Glutamatergic neuron (in vitro differentiated cells): Measurements from ENCODE around the gene TNS1. TPM values are rescaled to one million over a fixed set of nuclear protein-coding genes. Genes with fewer than 3 reads are reported as not detected.
A peak's percentile ranks its signal among the peaks of the same experiment; 100 is the strongest.

Source experiments
- DNase-seq: peaks from one replicate; pipeline ENCODE4 v3.0.0; 2022
- H3K27ac Mint-ChIP-seq: one replicate; pipeline ENCODE4 v1.8.0; 2020; ENCODE audit warnings: mild to moderate bottlenecking, mixed read lengths, inconsistent platforms; ENCODE audit not compliant: unreplicated experiment
- H3K27me3 Mint-ChIP-seq: one replicate; pipeline ENCODE4 v1.8.0; 2020; ENCODE audit warnings: mild to moderate bottlenecking, moderate library complexity, mixed read lengths, inconsistent platforms; ENCODE audit not compliant: unreplicated experiment
- H3K36me3 Mint-ChIP-seq: one replicate; pipeline ENCODE4 v1.8.0; 2020; ENCODE audit warnings: mild to moderate bottlenecking, mixed read lengths, inconsistent platforms; ENCODE audit not compliant: unreplicated experiment
- H3K4me1 Mint-ChIP-seq: one replicate; pipeline ENCODE4 v1.8.0; 2020; ENCODE audit warnings: mild to moderate bottlenecking, low read depth, mixed read lengths, inconsistent platforms; ENCODE audit not compliant: unreplicated experiment
- H3K4me3 Mint-ChIP-seq: one replicate; pipeline ENCODE4 v1.8.0; 2020; ENCODE audit warnings: mild to moderate bottlenecking, mixed read lengths, inconsistent platforms; ENCODE audit not compliant: unreplicated experiment
- H3K9me3 Mint-ChIP-seq: one replicate; pipeline ENCODE4 v1.8.0; 2020; ENCODE audit warnings: mild to moderate bottlenecking, moderate library complexity, mixed read lengths, inconsistent platforms; ENCODE audit not compliant: unreplicated experiment
- total RNA-seq: library from RNA; stranded (reverse); fragmentation: NEBNext Ultra II Directional; extraction: Animal tissue kit (Norgen Biotek cat#: 25700); gene quantifications from one replicate; pipeline ENCODE4 v1.2.1, GENCODE V29; 2021; ENCODE audit not compliant: unreplicated experiment
- TF ChIP-seq, protein P1 (sequence below): fragments of 200-600 bp; sonication (generic); IDR thresholded peaks from one replicate; pipeline ENCODE4 v1.5.0; 2021; ENCODE audit not compliant: partially characterized antibody, unreplicated experiment

The TNS1 gene
- total RNA-seq, 1 donor from 2014 or later: 3.2 TPM

GRCh38 chr2:217852555-217853211 is 150.1 kb downstream of the TNS1 start:
- TF ChIP-seq, protein P1, sequence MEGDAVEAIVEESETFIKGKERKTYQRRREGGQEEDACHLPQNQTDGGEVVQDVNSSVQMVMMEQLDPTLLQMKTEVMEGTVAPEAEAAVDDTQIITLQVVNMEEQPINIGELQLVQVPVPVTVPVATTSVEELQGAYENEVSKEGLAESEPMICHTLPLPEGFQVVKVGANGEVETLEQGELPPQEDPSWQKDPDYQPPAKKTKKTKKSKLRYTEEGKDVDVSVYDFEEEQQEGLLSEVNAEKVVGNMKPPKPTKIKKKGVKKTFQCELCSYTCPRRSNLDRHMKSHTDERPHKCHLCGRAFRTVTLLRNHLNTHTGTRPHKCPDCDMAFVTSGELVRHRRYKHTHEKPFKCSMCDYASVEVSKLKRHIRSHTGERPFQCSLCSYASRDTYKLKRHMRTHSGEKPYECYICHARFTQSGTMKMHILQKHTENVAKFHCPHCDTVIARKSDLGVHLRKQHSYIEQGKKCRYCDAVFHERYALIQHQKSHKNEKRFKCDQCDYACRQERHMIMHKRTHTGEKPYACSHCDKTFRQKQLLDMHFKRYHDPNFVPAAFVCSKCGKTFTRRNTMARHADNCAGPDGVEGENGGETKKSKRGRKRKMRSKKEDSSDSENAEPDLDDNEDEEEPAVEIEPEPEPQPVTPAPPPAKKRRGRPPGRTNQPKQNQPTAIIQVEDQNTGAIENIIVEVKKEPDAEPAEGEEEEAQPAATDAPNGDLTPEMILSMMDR: no peak
- Mint-ChIP-seq H3K27me3 (peaks cover 4% of the 10 kb centered on the region), H3K4me3 (no peak overlapping the region), H3K9me3 (peaks cover 9% of the 10 kb centered on the region), H3K4me1 (peaks cover 11% of the 10 kb centered on the region), H3K36me3 (peaks cover 4% of the 10 kb centered on the region), H3K27ac (peak overlapping the region; percentile 15)
- no peak for DNase-seq

DNA sequence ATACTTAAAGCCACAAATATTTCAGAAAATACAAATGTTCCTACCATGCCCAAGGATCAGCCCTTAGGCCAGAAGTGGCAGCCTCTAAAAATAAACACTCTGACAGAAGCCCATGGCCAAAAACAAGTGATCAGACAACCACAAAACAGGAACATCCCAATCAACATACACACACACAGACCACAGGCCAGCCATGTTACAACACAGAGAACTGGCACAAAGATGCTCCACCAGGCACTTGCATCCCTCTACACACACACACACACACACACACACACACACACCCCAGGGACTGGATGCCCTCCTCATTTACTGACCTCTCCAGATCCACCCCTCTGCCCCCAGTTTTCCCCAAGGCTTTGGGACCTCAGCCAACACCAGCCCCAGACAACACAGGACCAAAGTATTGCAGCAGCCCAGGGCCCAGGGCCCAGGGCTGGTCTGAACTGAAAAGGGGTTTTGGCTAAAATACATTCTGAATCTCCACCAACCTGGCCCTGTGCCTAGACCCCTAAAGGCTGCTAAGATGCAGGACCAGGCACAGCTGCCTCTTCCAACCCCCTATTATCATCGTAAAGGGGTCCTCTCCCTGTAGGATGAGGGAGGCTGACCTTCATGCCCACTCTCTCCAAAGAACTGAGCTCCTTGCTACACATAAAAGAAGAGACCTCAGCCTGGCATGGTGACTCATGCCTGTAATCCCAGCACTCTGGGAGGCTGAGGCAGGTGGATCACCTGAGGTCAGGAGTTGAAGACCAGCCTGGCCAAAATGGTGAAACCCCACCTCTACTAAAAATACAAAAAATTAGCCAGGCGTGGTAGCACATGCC is 151.4 kb downstream of the TNS1 start:
- TF ChIP-seq, protein P1: no peak
- peaks cover 11% of the 10 kb centered on the region for H3K4me1 Mint-ChIP-seq
- H3K27me3 Mint-ChIP-seq: peaks cover 4% of the 10 kb centered on the region
- peaks cover 4% of the 10 kb centered on the region for H3K36me3 Mint-ChIP-seq
- H3K9me3 Mint-ChIP-seq: peaks cover 7% of the 10 kb centered on the region
- no peak overlapping the region for H3K4me3 Mint-ChIP-seq
- no peak overlapping the region for H3K27ac Mint-ChIP-seq
- no peak for DNase-seq

DNA sequence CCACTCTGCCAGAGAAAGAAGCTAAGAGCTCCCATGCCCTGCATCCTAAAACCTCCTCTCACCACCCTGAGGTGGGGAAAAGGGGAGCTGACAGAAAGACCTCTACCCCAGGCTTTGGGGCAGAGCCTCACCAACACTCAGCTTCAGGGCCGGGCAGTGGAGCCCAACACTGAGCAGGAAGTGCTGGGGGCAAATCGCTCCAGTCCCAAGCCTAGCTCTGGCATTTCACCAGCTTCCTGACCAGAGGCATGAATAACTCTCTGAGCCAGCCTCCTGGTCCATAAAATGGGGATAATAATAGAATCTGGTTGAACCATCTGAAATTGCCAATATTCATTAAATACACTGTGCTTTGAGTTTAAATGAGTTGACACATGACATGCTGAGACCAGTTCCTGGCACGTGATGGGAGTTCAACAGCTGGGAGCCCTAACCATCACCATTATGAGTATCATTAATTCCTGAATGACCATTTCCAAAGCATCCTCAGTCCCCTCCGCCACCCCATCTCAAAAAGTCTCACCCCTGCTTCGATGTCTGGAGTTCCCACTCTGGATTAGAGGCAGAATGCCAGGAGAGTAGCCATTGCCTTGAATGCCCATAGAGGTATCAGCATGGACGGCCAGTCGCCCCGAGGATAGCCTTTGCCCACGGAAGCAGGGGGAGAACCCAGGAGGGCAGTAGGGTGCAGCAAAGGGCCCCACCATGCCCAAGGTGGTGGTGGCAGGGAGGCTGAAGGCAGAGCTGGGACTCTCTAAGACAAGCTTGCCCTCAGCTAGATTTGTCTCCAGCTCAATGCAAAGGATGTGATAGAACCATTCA is 153.4 kb downstream of the TNS1 start:
- peaks cover 11% of the 10 kb centered on the region for H3K4me1 Mint-ChIP-seq
- H3K4me3 Mint-ChIP-seq: no peak overlapping the region
- peaks cover 4% of the 10 kb centered on the region for H3K9me3 Mint-ChIP-seq
- TF ChIP-seq, protein P1: no peak
- H3K27ac Mint-ChIP-seq: no peak overlapping the region
- peaks cover 4% of the 10 kb centered on the region for H3K27me3 Mint-ChIP-seq
- DNase-seq: no peak
- no peaks in the 10 kb centered on the region for H3K36me3 Mint-ChIP-seq

- Mint-ChIP-seq H3K36me3 (no peaks in the 10 kb centered on the region), H3K27me3 (peaks cover 2% of the 10 kb centered on the region), H3K9me3 (peaks cover 4% of the 10 kb centered on the region), H3K4me1 (peaks cover 11% of the 10 kb centered on the region), H3K27ac (no peak overlapping the region), H3K4me3 (no peak overlapping the region)
- no peak for DNase-seq
- TF ChIP-seq, protein P1: no peak
These were observed 154.3 kb downstream of the TNS1 start for GRCh38 chr2:217848351-217848957.
